ENCODE measurements around the gene TIAL1. TPM values are rescaled to one million over a fixed set of nuclear protein-coding genes. Genes with fewer than 3 reads are reported as not detected.

TIAL1 gene
- total RNA-seq, 3 donors from 2014 or later (not counting 1 experiment from before 2014, with no cell fraction given), result 195 to 227 (median 213) TPM

GRCh38 chr10:119595134-119595675, 1.6 kb downstream of the TIAL1 start:
- Histone ChIP-seq H3K36me3 (ENCODE audit: control insufficient read depth, insufficient read depth, low read length) (peaks cover 6% of the 10 kb centered on the region), H3K9me3 (ENCODE audit: control insufficient read depth, insufficient read depth, low read length) (no peaks in the 10 kb centered on the region), H3K4me3 (ENCODE audit: low read length) (peak overlapping the region; percentile 81), H3K27me3 (ENCODE audit: control insufficient read depth, insufficient read depth, low read length) (no peaks in the 10 kb centered on the region), H3K27ac (ENCODE audit: low read length) (peak overlapping the region; percentile 27), H3K4me1 (ENCODE audit: control insufficient read depth, insufficient read depth, low read length) (peaks cover 17% of the 10 kb centered on the region)
- no peaks in the 10 kb centered on the region for H3K36me3 Mint-ChIP-seq
- 24% methylated on average over 3 of the region's 5 CpGs for WGBS (ENCODE audit: insufficient coverage)
- intact Hi-C loops (cut with micrococcal nuclease), result loop anchor here (1.0 to 10.0 kb wide), 3 partner anchors 55 to 840 kb away; partner anchors contain the start of genes CACUL1 and INPP5F
- H3K27ac Mint-ChIP-seq, result peak overlapping the region; percentile 92 to 99
- peak overlapping the region; percentile 99 for H3K4me3 Mint-ChIP-seq
- H3K9me3 Mint-ChIP-seq, result no peaks in the 10 kb centered on the region
- H3K27me3 Mint-ChIP-seq (ENCODE audit: low read depth in 2 of 2), result no peaks in the 10 kb centered on the region
- H3K4me1 Mint-ChIP-seq, result peaks cover 59 to 61% of the 10 kb centered on the region in 2 donors
- no peak for DNase-seq
- no peak for ATAC-seq
- TF ChIP-seq, protein P1, sequence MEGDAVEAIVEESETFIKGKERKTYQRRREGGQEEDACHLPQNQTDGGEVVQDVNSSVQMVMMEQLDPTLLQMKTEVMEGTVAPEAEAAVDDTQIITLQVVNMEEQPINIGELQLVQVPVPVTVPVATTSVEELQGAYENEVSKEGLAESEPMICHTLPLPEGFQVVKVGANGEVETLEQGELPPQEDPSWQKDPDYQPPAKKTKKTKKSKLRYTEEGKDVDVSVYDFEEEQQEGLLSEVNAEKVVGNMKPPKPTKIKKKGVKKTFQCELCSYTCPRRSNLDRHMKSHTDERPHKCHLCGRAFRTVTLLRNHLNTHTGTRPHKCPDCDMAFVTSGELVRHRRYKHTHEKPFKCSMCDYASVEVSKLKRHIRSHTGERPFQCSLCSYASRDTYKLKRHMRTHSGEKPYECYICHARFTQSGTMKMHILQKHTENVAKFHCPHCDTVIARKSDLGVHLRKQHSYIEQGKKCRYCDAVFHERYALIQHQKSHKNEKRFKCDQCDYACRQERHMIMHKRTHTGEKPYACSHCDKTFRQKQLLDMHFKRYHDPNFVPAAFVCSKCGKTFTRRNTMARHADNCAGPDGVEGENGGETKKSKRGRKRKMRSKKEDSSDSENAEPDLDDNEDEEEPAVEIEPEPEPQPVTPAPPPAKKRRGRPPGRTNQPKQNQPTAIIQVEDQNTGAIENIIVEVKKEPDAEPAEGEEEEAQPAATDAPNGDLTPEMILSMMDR (IDR thresholded peaks at IDR 0.05), result no peak

GRCh38 chr10:119588071-119588470, 8.7 kb downstream of the TIAL1 start:
- H3K4me3 Mint-ChIP-seq, result no peak overlapping the region
- intact Hi-C loops (cut with micrococcal nuclease), result no loop called here
- 98% methylated on average over 4 of the region's 4 CpGs for WGBS (ENCODE audit: insufficient coverage)

GRCh38 chr10:119578355-119578754, 18.4 kb downstream of the TIAL1 start:
- ATAC-seq (no peak), DNase-seq (no peak)
- Mint-ChIP-seq H3K27me3 (ENCODE audit: low read depth in 2 of 2) (no peaks in the 10 kb centered on the region), H3K4me1 (peaks cover 17 to 40% of the 10 kb centered on the region in 2 donors), H3K4me3 (no peak overlapping the region), H3K27ac (no peak overlapping the region), H3K36me3 (peaks cover 14% of the 10 kb centered on the region), H3K9me3 (no peaks in the 10 kb centered on the region)
- Histone ChIP-seq H3K27me3 (ENCODE audit: control insufficient read depth, insufficient read depth, low read length) (no peaks in the 10 kb centered on the region), H3K4me3 (ENCODE audit: low read length) (no peak overlapping the region), H3K27ac (ENCODE audit: low read length) (no peak overlapping the region), H3K9me3 (ENCODE audit: control insufficient read depth, insufficient read depth, low read length) (no peaks in the 10 kb centered on the region), H3K4me1 (ENCODE audit: control insufficient read depth, insufficient read depth, low read length) (peaks cover 3% of the 10 kb centered on the region), H3K36me3 (ENCODE audit: control insufficient read depth, insufficient read depth, low read length) (peaks cover 67% of the 10 kb centered on the region)
- TF ChIP-seq, protein P1 (IDR thresholded peaks at IDR 0.05), result no peak
- WGBS (ENCODE audit: insufficient coverage), result 86% methylated on average over 1 of the region's 3 CpGs
- intact Hi-C loops (cut with micrococcal nuclease), result no loop called here

More at GRCh38 chr10:119588071-119588470, 8.7 kb downstream of the TIAL1 start:
- Mint-ChIP-seq H3K27ac (peak overlapping the region in 1 of 2 donors; percentile 17), H3K36me3 (no peaks in the 10 kb centered on the region), H3K27me3 (ENCODE audit: low read depth in 2 of 2) (no peaks in the 10 kb centered on the region), H3K9me3 (no peaks in the 10 kb centered on the region), H3K4me1 (peaks cover 25% of the 10 kb centered on the region in 2 donors)
- H3K9me3 ChIP-seq (ENCODE audit: control insufficient read depth, insufficient read depth, low read length), result no peaks in the 10 kb centered on the region
- H3K4me3 ChIP-seq (ENCODE audit: low read length), result no peak overlapping the region
- DNase-seq, result no peak
- TF ChIP-seq, protein P1 (IDR thresholded peaks at IDR 0.05), result no peak
- peaks cover 37% of the 10 kb centered on the region for H3K36me3 ChIP-seq (ENCODE audit: control insufficient read depth, insufficient read depth, low read length)
- no peak for ATAC-seq
- H3K27me3 ChIP-seq (ENCODE audit: control insufficient read depth, insufficient read depth, low read length), result no peaks in the 10 kb centered on the region
- H3K27ac ChIP-seq (ENCODE audit: low read length), result no peak overlapping the region
- no peaks in the 10 kb centered on the region for H3K4me1 ChIP-seq (ENCODE audit: control insufficient read depth, insufficient read depth, low read length)

GRCh38 chr10:119575991-119576390, 20.8 kb downstream of the TIAL1 start:
- H3K36me3 ChIP-seq (ENCODE audit: control insufficient read depth, insufficient read depth, low read length), result peaks cover 61% of the 10 kb centered on the region
- H3K4me1 ChIP-seq (ENCODE audit: control insufficient read depth, insufficient read depth, low read length), result peaks cover 3% of the 10 kb centered on the region
- peak in 1 of 2 donors; percentile 57 for DNase-seq
- Mint-ChIP-seq H3K27me3 (ENCODE audit: low read depth in 2 of 2) (no peaks in the 10 kb centered on the region), H3K9me3 (no peaks in the 10 kb centered on the region), H3K4me3 (peak overlapping the region; percentile 72), H3K27ac (peak overlapping the region; percentile 85 to 92), H3K36me3 (peaks cover 14% of the 10 kb centered on the region), H3K4me1 (peaks cover 17 to 27% of the 10 kb centered on the region in 2 donors)
- ATAC-seq, result peak; percentile 73 to 86 (median 74)
- TF ChIP-seq, protein P1 (IDR thresholded peaks at IDR 0.05), result no peak
- no peaks in the 10 kb centered on the region for H3K27me3 ChIP-seq (ENCODE audit: control insufficient read depth, insufficient read depth, low read length)
- H3K27ac ChIP-seq (ENCODE audit: low read length), result peak overlapping the region; percentile 52
- H3K4me3 ChIP-seq (ENCODE audit: low read length), result no peak overlapping the region
- intact Hi-C loops (cut with micrococcal nuclease), result no loop called here
- no peaks in the 10 kb centered on the region for H3K9me3 ChIP-seq (ENCODE audit: control insufficient read depth, insufficient read depth, low read length)

Data from natural killer cell (primary cell).